ENCODE results near the gene NTRK2.

Gene NTRK2

DNA sequence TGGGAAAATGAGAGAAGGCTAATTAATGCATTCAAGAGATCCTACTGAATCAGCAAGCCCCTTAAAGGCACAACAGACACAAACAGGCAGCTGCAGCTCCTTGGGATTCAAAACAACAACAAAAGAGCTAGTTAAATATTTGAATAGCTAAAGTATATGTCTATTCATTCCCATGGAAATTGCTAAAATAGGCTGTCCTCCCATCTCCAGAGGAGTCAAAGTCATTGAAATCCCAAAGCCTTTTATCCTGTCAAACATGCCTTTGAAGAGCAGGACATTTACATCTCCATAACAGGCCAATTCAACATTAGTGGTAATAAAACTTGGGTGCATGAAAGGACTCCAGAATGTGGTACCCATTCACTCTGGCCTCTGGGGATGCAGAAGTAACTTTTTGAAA lies 177.4 kb downstream of the NTRK2 start:
- no peak overlapping the region for H2AFZ ChIP-seq (ENCODE audit: low read length)
- no peak overlapping the region for H3K4me3 ChIP-seq (ENCODE audit: low read length, poor library complexity, severe bottlenecking)
- H3K9ac ChIP-seq (ENCODE audit: low read depth, low read length, poor library complexity, severe bottlenecking): no peak overlapping the region
- H4K20me1 ChIP-seq (ENCODE audit: insufficient read depth, low read length, poor library complexity, severe bottlenecking): no peaks in the 10 kb centered on the region
- no peak overlapping the region for H3K4me2 ChIP-seq (ENCODE audit: low read depth, low read length, poor library complexity, severe bottlenecking)
- H3K4me1 ChIP-seq (ENCODE audit: insufficient read depth, low read length, poor library complexity, severe bottlenecking): no peaks in the 10 kb centered on the region
- H3K9me3 ChIP-seq (ENCODE audit: insufficient read depth, low read depth, low read length): no peaks in the 10 kb centered on the region; the same call in 1 of the 2 replicates
- H3K79me2 ChIP-seq (ENCODE audit: insufficient read depth, low read length): no peaks in the 10 kb centered on the region
- no peaks in the 10 kb centered on the region for H3K27me3 ChIP-seq (ENCODE audit: insufficient read depth, low read length, poor library complexity, severe bottlenecking)
- H3K36me3 ChIP-seq (ENCODE audit: insufficient read depth, low read length): no peaks in the 10 kb centered on the region
- no peaks in the 10 kb centered on the region for H3K9me2 ChIP-seq (replicated peaks; ENCODE audit: low read depth, low read length)
- no peaks in the 10 kb centered on the region for H3F3A ChIP-seq (ENCODE audit: low read depth)
- TF ChIP-seq, protein P1, sequence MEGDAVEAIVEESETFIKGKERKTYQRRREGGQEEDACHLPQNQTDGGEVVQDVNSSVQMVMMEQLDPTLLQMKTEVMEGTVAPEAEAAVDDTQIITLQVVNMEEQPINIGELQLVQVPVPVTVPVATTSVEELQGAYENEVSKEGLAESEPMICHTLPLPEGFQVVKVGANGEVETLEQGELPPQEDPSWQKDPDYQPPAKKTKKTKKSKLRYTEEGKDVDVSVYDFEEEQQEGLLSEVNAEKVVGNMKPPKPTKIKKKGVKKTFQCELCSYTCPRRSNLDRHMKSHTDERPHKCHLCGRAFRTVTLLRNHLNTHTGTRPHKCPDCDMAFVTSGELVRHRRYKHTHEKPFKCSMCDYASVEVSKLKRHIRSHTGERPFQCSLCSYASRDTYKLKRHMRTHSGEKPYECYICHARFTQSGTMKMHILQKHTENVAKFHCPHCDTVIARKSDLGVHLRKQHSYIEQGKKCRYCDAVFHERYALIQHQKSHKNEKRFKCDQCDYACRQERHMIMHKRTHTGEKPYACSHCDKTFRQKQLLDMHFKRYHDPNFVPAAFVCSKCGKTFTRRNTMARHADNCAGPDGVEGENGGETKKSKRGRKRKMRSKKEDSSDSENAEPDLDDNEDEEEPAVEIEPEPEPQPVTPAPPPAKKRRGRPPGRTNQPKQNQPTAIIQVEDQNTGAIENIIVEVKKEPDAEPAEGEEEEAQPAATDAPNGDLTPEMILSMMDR (conservative IDR thresholded peaks at IDR 0.05; ENCODE audit: low read length): no peak
- no peak for TF ChIP-seq EZH2phosphoT487 (IDR thresholded peaks at IDR 0.05; ENCODE audit: borderline replicate concordance)

DNA sequence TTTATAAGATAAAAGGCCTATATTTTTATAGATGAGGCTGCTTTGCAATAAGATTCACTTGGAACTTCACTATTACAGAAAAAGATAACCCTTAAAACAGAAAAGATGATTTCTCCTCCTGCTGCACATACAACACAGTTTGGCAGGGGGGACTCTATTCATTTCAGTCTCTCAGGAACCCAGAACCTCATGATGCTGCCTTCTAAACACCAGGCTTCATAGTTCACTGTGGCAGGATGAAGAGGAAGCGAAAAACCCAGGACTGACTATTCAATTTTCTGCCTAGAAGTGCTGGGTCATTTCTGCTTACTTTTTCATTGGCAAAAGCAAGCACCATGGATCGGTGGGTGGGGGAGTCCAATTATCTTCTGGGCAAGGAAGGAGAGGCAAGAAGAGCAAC lies 179.5 kb downstream of the NTRK2 start:
- Histone ChIP-seq H3K36me3 (ENCODE audit: insufficient read depth, low read length) (no peaks in the 10 kb centered on the region), H3K9me3 (ENCODE audit: insufficient read depth, low read depth, low read length) (no peaks in the 10 kb centered on the region), H3K4me3 (ENCODE audit: low read length, poor library complexity, severe bottlenecking) (no peak overlapping the region), H3K4me2 (ENCODE audit: low read depth, low read length, poor library complexity, severe bottlenecking) (no peak overlapping the region), H4K20me1 (ENCODE audit: insufficient read depth, low read length, poor library complexity, severe bottlenecking) (no peaks in the 10 kb centered on the region), H3F3A (ENCODE audit: low read depth) (no peaks in the 10 kb centered on the region), H3K9me2 (replicated peaks; ENCODE audit: low read depth, low read length) (no peaks in the 10 kb centered on the region), H3K79me2 (ENCODE audit: insufficient read depth, low read length) (no peaks in the 10 kb centered on the region), H2AFZ (ENCODE audit: low read length) (no peak overlapping the region), H3K9ac (ENCODE audit: low read depth, low read length, poor library complexity, severe bottlenecking) (no peak overlapping the region), H3K27me3 (ENCODE audit: insufficient read depth, low read length, poor library complexity, severe bottlenecking) (no peaks in the 10 kb centered on the region), H3K4me1 (ENCODE audit: insufficient read depth, low read length, poor library complexity, severe bottlenecking) (no peaks in the 10 kb centered on the region)
- TF ChIP-seq EZH2phosphoT487 (IDR thresholded peaks at IDR 0.05; ENCODE audit: borderline replicate concordance): no peak
- TF ChIP-seq, protein P1 (conservative IDR thresholded peaks at IDR 0.05; ENCODE audit: low read length): no peak

DNA sequence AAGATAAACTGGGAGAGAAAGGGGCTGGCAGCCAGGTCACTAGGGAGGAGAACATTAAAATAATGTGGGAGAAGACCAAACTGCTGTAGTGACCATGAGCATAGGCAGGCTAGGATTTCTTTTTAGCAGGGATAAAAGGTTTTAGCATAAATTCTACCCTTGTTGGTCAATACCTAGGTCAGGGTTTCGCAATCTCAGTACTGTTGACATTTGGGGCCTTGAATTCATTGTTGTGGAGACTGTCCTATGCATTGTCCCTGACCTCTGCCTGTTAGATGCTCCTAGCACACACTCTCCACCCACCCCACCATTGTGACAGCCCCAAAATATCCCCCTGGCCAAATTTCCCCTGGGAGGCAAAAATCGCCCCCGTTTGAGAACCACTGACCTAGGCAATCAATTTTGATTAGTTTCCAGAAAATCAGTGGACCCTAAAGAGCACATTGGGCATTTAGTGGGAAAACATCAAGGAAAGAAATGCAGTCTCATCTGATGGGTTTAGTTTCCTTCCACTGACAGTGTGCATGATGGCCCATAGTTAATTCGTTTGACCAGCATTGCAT lies 181.4 kb downstream of the NTRK2 start:
- no peaks in the 10 kb centered on the region for H3K9me3 ChIP-seq (ENCODE audit: insufficient read depth, low read depth, low read length)

More for the DNA sequence above, 181.4 kb downstream of the NTRK2 start:
- Histone ChIP-seq H4K20me1 (ENCODE audit: insufficient read depth, low read length, poor library complexity, severe bottlenecking) (no peaks in the 10 kb centered on the region), H3K27me3 (ENCODE audit: insufficient read depth, low read length, poor library complexity, severe bottlenecking) (no peaks in the 10 kb centered on the region), H2AFZ (ENCODE audit: low read length) (no peak overlapping the region), H3K4me3 (ENCODE audit: low read length, poor library complexity, severe bottlenecking) (no peak overlapping the region), H3K36me3 (ENCODE audit: insufficient read depth, low read length) (no peaks in the 10 kb centered on the region), H3F3A (ENCODE audit: low read depth) (no peaks in the 10 kb centered on the region), H3K4me2 (ENCODE audit: low read depth, low read length, poor library complexity, severe bottlenecking) (no peak overlapping the region), H3K9ac (ENCODE audit: low read depth, low read length, poor library complexity, severe bottlenecking) (no peak overlapping the region), H3K9me2 (replicated peaks; ENCODE audit: low read depth, low read length) (no peaks in the 10 kb centered on the region), H3K79me2 (ENCODE audit: insufficient read depth, low read length) (no peaks in the 10 kb centered on the region), H3K4me1 (ENCODE audit: insufficient read depth, low read length, poor library complexity, severe bottlenecking) (no peaks in the 10 kb centered on the region)
- TF ChIP-seq, protein P1 (conservative IDR thresholded peaks at IDR 0.05; ENCODE audit: low read length): no peak

Measured in Loucy (cell line).